Stomach (tissue), 4 donors: ENCODE results near the gene RHAG.

Experiments used
- POLR2A ChIP-seq, 4 donors: fragments of 450-650 bp; IDR thresholded peaks; one replicate each; pipeline ENCODE4 v1.6.1; 2016; ENCODE audit warnings: antibody characterized with exemption in 4 of 4, control low read depth in 2 of 4, mild to moderate bottlenecking in 1 of 4, moderate library complexity in 1 of 4
- TF ChIP-seq, protein P1 (sequence below), 7 experiments: fragments of 450-650 bp in 4 of 7; fragments of 200-600 bp in 3 of 7; sonication (generic) in 3 of 7; IDR thresholded peaks; one replicate each; pipeline ENCODE4 v1.5.1; 2016 to 2019; ENCODE audit warnings: antibody characterized with exemption in 7 of 7, control low read depth in 2 of 7, mild to moderate bottlenecking in 1 of 7

DNA sequence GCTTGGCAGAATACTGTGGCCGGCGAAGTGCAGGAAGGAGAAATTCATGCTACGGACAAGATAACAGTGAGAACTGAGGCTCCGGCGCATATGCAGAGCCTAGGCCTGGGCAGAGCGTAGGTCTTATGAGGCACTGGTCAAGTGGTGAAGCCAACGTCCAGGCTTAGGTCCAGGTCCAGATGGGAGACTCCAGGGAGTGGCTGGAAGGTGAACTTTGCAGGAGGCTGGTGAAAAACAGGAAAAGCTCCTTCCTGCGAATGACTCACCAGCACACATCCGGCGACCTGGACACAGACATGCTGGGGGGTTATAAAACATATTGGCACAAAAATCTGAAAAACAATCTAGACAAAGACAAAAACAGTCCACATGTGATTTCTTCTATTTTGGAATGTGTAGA is 70.8 kb downstream of the RHAG start:
- TF ChIP-seq POLR2A (IDR thresholded peaks at IDR 0.05): no peak
- TF ChIP-seq, protein P1, sequence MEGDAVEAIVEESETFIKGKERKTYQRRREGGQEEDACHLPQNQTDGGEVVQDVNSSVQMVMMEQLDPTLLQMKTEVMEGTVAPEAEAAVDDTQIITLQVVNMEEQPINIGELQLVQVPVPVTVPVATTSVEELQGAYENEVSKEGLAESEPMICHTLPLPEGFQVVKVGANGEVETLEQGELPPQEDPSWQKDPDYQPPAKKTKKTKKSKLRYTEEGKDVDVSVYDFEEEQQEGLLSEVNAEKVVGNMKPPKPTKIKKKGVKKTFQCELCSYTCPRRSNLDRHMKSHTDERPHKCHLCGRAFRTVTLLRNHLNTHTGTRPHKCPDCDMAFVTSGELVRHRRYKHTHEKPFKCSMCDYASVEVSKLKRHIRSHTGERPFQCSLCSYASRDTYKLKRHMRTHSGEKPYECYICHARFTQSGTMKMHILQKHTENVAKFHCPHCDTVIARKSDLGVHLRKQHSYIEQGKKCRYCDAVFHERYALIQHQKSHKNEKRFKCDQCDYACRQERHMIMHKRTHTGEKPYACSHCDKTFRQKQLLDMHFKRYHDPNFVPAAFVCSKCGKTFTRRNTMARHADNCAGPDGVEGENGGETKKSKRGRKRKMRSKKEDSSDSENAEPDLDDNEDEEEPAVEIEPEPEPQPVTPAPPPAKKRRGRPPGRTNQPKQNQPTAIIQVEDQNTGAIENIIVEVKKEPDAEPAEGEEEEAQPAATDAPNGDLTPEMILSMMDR (IDR thresholded peaks at IDR 0.05): no peak
